Gastrocnemius medialis (tissue), 4 donors: Measurements from ENCODE around the gene PPP1R27. TPM values are rescaled to one million over a fixed set of nuclear protein-coding genes. Genes with fewer than 3 reads are reported as not detected.

ENCODE experiments used
- ATAC-seq, 2 donors: fragments of 150-250 bp; one replicate each; pipeline ENCODE4 v1.9.1; 2016
- DNase-seq, 2 donors: peaks; one replicate each; pipeline ENCODE4 v3.0.0-alpha.2; 2019
- H3K27ac ChIP-seq, 4 donors: fragments of 200-600 bp; sonication (generic); 1 replicate in 1 of 4; 2 replicates in 3 of 4; pipeline ENCODE4 v1.5.1; 2016 to 2018; ENCODE audit warnings: mild to moderate bottlenecking in 2 of 4, moderate library complexity in 1 of 4
- H3K27me3 ChIP-seq, 3 donors: fragments of 200-600 bp; sonication (generic) in 2 of 3; 1 replicate in 1 of 3; 2 replicates in 2 of 3; pipeline versions ENCODE4 v1.5.1 to v1.6.0; 2016 to 2019; ENCODE audit warnings: mild to moderate bottlenecking in 1 of 3, moderate library complexity in 1 of 3
- H3K36me3 ChIP-seq, 2 donors: fragments of 200-600 bp; sonication (generic) in 1 of 2; one replicate each; pipeline ENCODE4 v1.5.1; 2017 to 2018
- H3K4me1 ChIP-seq, 2 donors: fragments of 200-600 bp; sonication (generic) in 1 of 2; one replicate each; pipeline ENCODE4 v1.5.1; 2016 to 2017; ENCODE audit warnings: mild to moderate bottlenecking in 2 of 2
- H3K4me3 ChIP-seq, 4 donors: fragments of 200-600 bp; sonication (generic) in 3 of 4; 1 replicate in 1 of 4; 2 replicates in 3 of 4; pipeline ENCODE4 v1.5.1; 2016 to 2019; ENCODE audit warnings: mild to moderate bottlenecking in 2 of 4
- H3K9me3 ChIP-seq, 3 donors: fragments of 200-600 bp; sonication (generic) in 2 of 3; 1 replicate in 1 of 3; 2 replicates in 2 of 3; pipeline ENCODE4 v1.5.1; 2016 to 2019
- POLR2A ChIP-seq, 2 donors: fragments of 450-650 bp; IDR thresholded peaks; one replicate each; pipeline ENCODE4 v1.6.1; 2017; ENCODE audit warnings: antibody characterized with exemption in 2 of 2, mild to moderate bottlenecking in 2 of 2, moderate library complexity in 2 of 2
- in situ Hi-C, 4 donors: fragments of 200-750 bp; cut with MboI; loops; one replicate each; pipeline versions ENCODE4 v1.15.0 to v1.8.0; 2017; ENCODE audit warnings: low sequenced_read_pairs in 4 of 4
- intact Hi-C: fragments of 100-400 bp; cut with DNase I; formaldehyde crosslinking; loops from one replicate; pipeline ENCODE4 v1.15.1; 2023; ENCODE audit warnings: low total_unique reads
- total RNA-seq, 4 donors: library from RNA; depleted of rRNA; stranded (reverse); fragments of >200 nt; gene quantifications; one replicate each; pipeline versions ENCODE4 v1.1.0 to v1.2.3, GENCODE V29; 2016
- TF ChIP-seq, protein P1 (sequence below), 5 experiments: fragments of 450-650 bp in 3 of 5; fragments of 200-600 bp in 2 of 5; sonication (generic) in 2 of 5; IDR thresholded peaks in 4 of 5; conservative IDR thresholded peaks in 1 of 5; 1 replicate in 4 of 5; 2 replicates in 1 of 5; pipeline ENCODE4 v1.5.1; 2016 to 2019; ENCODE audit warnings: antibody characterized with exemption in 5 of 5, mild to moderate bottlenecking in 3 of 5, moderate library complexity in 3 of 5

Gene PPP1R27
- total RNA-seq, 4 donors from 2014 or later = 245 to 708 (median 400) TPM

DNA sequence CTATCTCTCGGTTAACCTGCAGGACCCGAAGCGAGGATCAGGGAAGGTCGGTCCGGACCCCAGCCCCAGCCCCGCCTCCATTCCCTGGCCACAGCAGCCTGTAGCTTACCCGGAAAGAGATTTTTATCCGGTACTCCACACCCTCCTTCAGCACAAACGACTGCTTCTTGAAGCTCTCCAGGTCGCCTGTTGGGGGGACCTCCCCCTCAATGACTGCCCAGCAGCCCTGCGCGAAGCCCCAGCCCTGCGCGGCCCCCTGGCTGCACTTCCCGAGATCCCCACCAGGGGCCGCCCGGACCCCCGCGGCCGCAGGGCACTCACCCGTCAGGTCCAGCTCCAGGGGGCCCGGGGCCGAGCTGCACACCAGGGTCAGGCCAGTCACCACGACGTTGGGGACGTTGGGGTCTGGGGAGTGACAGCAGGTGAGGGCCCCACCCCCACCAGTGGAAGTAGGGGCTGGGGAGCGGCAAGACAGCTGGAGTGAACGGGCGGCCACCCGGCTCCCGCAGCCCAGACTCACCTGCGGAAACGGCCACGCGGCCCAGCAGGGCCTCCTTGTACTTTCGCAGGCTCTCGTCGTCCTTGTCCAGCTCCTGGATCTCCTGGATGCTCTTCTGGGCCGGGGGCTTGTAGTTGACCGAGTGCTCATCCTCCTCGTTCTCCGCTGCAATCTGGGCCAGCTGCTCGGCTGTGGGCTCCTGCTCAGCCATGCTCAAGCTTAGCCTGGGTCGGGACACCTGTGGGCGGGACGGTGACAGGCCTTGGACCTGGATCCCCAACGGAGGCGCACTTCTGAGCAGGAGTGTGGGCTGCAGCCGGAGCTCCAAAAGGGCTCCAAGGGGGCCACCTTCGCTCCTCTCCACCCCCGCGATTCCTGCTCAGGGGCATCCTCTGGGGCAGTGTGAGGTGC is 34.6 kb upstream of the PPP1R27 start:
- intact Hi-C loops = loop anchor here (5.0 kb wide), 2 partner anchors 73 to 108 kb away; partner anchors contain the start of gene ASPSCR1
- no peak for DNase-seq
- H3K4me1 ChIP-seq = peaks cover 35 to 48% of the 10 kb centered on the region in 2 donors
- peak overlapping the region; percentile 94 to 99 (median 97) for H3K27ac ChIP-seq
- ATAC-seq = no peak
- peaks cover 0 to 21% of the 10 kb centered on the region in 2 donors for H3K36me3 ChIP-seq
- no peak for TF ChIP-seq POLR2A (IDR thresholded peaks at IDR 0.05)
- TF ChIP-seq, protein P1, sequence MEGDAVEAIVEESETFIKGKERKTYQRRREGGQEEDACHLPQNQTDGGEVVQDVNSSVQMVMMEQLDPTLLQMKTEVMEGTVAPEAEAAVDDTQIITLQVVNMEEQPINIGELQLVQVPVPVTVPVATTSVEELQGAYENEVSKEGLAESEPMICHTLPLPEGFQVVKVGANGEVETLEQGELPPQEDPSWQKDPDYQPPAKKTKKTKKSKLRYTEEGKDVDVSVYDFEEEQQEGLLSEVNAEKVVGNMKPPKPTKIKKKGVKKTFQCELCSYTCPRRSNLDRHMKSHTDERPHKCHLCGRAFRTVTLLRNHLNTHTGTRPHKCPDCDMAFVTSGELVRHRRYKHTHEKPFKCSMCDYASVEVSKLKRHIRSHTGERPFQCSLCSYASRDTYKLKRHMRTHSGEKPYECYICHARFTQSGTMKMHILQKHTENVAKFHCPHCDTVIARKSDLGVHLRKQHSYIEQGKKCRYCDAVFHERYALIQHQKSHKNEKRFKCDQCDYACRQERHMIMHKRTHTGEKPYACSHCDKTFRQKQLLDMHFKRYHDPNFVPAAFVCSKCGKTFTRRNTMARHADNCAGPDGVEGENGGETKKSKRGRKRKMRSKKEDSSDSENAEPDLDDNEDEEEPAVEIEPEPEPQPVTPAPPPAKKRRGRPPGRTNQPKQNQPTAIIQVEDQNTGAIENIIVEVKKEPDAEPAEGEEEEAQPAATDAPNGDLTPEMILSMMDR (IDR thresholded peaks at IDR 0.05 in 4 of 5, conservative IDR thresholded peaks at IDR 0.05 in 1 of 5) = peak; percentile 80 to 97 (median 90)
- in situ Hi-C loops = no loop called here
- H3K4me3 ChIP-seq = peak overlapping the region; percentile 74 to 92 (median 78)
- H3K9me3 ChIP-seq = no peaks in the 10 kb centered on the region
- no peaks in the 10 kb centered on the region for H3K27me3 ChIP-seq

DNA sequence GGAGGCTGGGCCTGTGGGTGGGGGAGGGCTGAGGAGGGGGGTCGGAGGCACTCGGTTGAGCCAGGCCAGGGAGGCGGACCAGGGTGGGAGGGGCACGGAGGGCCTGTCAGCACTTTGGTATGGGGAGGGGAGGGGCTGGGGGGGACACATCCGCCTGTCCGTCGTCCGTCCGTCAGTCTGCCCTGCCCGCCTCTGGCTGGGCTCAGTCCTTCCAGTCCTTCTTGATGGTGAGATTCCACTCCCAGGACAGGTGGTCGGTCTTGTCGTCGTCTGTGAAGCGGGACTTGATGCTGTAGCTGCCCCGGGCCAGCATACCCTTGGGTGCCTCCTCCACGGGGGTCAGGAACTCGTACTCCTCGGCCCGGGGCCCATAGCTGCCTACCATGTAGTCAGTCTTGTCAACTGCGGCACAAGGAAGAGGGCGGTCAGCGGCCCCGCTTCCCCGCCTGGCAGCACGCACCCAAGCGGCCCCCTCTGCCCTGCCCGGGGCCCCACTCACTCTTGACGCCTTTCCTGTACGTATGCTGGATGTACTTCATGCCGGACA is 33.9 kb upstream of the PPP1R27 start:
- H3K4me1 ChIP-seq = peaks cover 42 to 54% of the 10 kb centered on the region in 2 donors
- in situ Hi-C loops (no loop called here), intact Hi-C loops (no loop called here)
- TF ChIP-seq, protein P1 (IDR thresholded peaks at IDR 0.05 in 4 of 5, conservative IDR thresholded peaks at IDR 0.05 in 1 of 5) = no peak
- H3K36me3 ChIP-seq = peaks cover 0 to 21% of the 10 kb centered on the region in 2 donors
- ATAC-seq (no peak), DNase-seq (no peak)
- peak overlapping the region; percentile 94 to 99 (median 97) for H3K27ac ChIP-seq
- H3K27me3 ChIP-seq = no peaks in the 10 kb centered on the region
- no peaks in the 10 kb centered on the region for H3K9me3 ChIP-seq
- no peak overlapping the region for H3K4me3 ChIP-seq

DNA sequence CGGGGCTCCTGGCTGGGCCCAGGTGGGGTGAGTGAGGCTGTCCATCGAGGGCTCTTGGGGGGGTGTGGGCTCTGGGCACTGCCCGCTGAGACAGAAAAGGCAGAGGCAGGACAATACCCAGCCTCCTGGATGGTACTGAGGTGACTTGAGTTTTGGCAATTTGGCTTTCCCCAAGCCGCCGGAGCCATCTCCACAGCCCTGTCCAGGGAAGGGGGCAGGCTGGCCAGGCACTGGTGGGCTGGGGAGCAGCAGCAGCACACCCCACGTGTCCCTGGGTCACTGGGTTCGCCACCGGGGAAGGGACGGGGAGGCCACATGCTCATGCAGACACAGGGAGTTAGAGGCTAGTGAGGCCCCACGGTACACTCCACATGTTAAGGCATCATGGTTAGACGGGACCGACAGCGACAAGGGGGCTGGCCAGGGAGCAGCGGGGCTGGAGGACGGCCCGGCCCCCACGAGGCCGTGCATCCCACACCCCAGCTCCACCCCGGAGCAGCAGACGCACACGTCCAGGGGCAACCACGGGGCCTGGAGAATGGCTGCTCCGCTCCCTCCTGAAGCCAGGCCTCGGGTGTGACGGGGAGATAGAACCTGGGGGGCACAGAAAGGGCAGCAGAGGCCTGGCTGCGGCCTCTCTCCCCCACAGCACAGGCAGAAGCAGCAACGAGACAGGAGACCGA is 33.3 kb upstream of the PPP1R27 start:
- in situ Hi-C loops = no loop called here
- peak overlapping the region; percentile 94 to 99 (median 97) for H3K27ac ChIP-seq
- H3K36me3 ChIP-seq = peaks cover 0 to 21% of the 10 kb centered on the region in 2 donors
- DNase-seq (no peak), ATAC-seq (no peak)
- no peak overlapping the region for H3K4me3 ChIP-seq
- intact Hi-C loops = no loop called here
- peaks cover 48 to 60% of the 10 kb centered on the region in 2 donors for H3K4me1 ChIP-seq
- no peaks in the 10 kb centered on the region for H3K9me3 ChIP-seq
- TF ChIP-seq POLR2A (IDR thresholded peaks at IDR 0.05) = no peak
- TF ChIP-seq, protein P1 (IDR thresholded peaks at IDR 0.05 in 4 of 5, conservative IDR thresholded peaks at IDR 0.05 in 1 of 5) = no peak
- no peaks in the 10 kb centered on the region for H3K27me3 ChIP-seq

DNA sequence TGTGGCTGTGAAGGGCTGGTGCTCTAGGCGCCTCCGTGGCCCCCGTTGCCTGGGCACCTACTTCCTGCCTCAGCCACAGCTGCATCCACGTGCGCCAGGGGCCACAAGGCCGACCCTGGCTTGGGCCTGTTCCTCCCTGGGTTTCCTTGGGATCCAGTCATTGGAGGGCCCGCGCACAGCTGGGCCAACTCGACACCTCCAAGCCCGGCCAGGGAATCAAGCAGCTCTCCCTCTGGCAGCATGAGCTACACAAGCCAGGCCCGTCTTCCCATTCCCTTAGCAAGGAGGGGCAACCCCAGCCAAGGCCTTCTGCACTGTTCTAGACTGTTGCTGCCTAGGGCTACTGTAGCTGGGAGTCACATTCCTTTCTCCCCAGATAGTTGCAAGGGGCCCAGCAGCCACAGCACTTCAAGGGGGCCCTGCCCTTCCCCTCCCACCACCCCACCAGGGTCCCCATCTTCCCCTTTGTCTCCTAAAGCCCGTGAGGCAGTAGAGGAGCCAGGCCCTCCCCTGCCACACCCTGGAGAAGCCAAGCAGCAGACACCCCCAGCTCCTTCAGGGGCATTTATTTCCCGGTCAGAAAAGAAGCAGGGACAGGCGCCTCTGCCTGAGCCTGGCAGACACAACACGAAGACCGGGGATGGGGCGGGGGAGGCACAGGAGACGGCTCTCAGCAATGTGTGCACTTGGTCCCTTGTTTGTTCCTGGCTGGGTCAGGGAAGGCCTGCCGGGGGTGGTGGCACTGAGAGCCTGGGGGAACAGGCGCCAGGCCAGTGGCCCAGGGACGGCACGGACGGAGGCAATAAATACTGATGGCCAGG is 32.5 kb upstream of the PPP1R27 start:
- Histone ChIP-seq H3K36me3 (peaks cover 0 to 21% of the 10 kb centered on the region in 2 donors), H3K4me3 (no peak overlapping the region), H3K4me1 (peaks cover 53 to 61% of the 10 kb centered on the region in 2 donors), H3K27me3 (no peaks in the 10 kb centered on the region), H3K9me3 (no peaks in the 10 kb centered on the region), H3K27ac (peak overlapping the region; percentile 94 to 99 (median 97))
- in situ Hi-C loops (no loop called here), intact Hi-C loops (no loop called here)
- TF ChIP-seq, protein P1 (IDR thresholded peaks at IDR 0.05 in 4 of 5, conservative IDR thresholded peaks at IDR 0.05 in 1 of 5) = no peak
- no peak for TF ChIP-seq POLR2A (IDR thresholded peaks at IDR 0.05)
- ATAC-seq = no peak
- no peak for DNase-seq
